ENCODE results near the gene FAM227A.

The FAM227A gene

DNA sequence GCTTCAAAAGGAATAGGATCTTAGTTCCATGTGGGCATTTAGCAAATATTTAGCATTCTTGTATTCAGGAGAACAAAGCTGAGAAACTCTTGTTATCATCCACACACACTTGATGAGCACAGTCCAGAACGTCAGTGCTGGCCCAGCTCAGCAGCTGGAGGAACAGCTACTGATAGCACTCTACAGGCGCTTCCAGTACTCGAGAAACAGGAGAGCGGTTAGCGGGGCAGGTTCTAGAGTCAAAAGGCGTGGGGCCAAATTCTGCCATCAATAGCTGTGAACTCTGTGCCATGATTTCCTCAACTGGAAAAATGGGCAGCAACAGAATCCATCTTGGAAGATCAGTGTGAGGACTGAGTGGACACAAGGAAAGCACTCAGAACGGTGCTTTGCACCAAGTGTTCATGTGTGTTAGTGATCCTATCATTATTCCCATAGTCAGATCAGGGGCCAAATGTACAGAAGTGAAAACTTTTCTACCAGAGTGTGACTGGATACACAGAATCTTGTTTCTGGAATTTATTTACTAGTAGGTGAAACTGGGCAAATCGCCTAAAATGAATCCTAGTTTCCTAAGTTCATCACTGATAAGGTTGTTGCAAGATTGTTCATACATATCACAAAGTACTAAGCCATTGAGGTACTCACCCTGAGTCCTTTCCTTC is 41.4 kb upstream of the FAM227A start:
- H3K9ac ChIP-seq (ENCODE audit: low read depth in 1 of 2, low read length in 2 of 2), result peak overlapping the region; percentile 39 to 48
- peak overlapping the region; percentile 65 to 75 for H3K4me3 ChIP-seq (ENCODE audit: low read depth in 1 of 2, low read length in 2 of 2)
- no peaks in the 10 kb centered on the region for H3K36me3 ChIP-seq (ENCODE audit: control insufficient read depth in 1 of 2, insufficient read depth in 2 of 2, low read length in 2 of 2)
- no peaks in the 10 kb centered on the region for H3K27me3 ChIP-seq (ENCODE audit: control insufficient read depth in 1 of 2, insufficient read depth in 2 of 2, low read length in 2 of 2)
- H3K9me3 ChIP-seq (ENCODE audit: control insufficient read depth in 1 of 2, low read length in 2 of 2), result no peaks in the 10 kb centered on the region
- peaks cover 54 to 64% of the 10 kb centered on the region in 2 donors for H3K4me1 ChIP-seq (ENCODE audit: control insufficient read depth in 1 of 2, insufficient read depth in 2 of 2, low read length in 2 of 2)
- H3K27ac ChIP-seq (ENCODE audit: low read depth, low read length), result peak overlapping the region; percentile 15

DNA sequence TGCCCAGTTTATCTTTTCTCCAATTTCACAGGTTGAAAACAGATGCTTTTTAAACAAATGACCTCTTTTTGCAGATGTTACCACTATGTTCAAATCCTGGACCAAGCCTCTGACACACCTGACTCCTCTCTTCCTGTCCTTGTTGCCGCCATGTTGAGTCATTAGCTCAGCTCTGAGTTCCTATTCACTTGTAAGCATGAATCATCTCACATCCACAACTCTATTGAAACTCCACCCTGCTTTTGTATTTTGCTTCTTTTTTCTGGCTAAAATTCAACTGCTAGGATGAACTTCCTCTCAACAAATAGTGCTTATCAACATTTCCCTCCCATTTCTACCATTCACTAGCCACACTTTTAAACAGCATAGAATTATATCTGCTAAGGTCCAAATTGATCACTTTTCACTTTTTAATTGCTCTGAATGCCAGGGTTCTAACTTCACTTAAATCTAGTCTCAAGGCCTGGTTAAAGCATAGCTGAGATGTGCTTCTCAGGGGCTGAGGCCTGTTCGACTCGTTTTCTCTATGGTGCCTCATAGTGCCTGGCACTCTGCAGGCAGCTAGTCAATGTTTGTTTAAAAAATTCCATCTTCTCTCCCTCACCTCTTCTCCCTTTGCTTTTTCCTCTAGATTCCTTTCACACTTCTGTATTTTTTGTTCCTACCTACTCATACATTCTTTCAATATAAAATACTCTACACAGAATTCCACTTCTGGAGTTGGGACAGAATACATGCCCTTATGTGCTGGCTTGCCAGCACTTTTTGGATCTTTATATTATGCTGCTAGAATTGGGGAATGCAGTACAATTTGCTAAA is 40.6 kb upstream of the FAM227A start:
- H3K4me3 ChIP-seq (ENCODE audit: low read depth in 1 of 2, low read length in 2 of 2), result peak overlapping the region in 1 of 2 donors; percentile 65

DNA sequence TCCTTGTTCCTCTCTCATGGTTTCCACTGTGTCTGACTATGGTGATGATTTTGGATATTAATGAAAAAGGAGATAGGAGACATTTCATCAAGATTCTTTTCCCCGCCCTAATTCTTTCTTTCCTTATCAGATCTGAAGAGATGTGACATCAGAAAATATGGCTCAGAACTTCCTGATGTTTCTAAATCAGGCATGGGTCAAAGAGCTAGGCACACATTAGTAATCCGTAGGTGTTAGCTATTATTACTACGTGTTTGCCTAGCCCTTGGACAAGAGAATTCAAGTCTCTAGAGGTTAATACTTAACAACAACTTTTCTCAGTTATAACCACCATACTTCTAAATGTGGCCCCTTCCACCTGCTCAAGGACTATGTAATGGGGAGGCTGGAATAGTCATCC is 38.7 kb upstream of the FAM227A start:
- H3K4me1 ChIP-seq (ENCODE audit: control insufficient read depth in 1 of 2, insufficient read depth in 2 of 2, low read length in 2 of 2), result peaks cover 49 to 60% of the 10 kb centered on the region in 2 donors
- no peak overlapping the region for H3K27ac ChIP-seq (ENCODE audit: low read depth, low read length)
- H3K4me3 ChIP-seq (ENCODE audit: low read depth in 1 of 2, low read length in 2 of 2), result no peak overlapping the region
- peaks cover 0 to 6% of the 10 kb centered on the region in 2 donors for H3K36me3 ChIP-seq (ENCODE audit: control insufficient read depth in 1 of 2, insufficient read depth in 2 of 2, low read length in 2 of 2)
- no peaks in the 10 kb centered on the region for H3K9me3 ChIP-seq (ENCODE audit: control insufficient read depth in 1 of 2, low read length in 2 of 2)
- H3K27me3 ChIP-seq (ENCODE audit: control insufficient read depth in 1 of 2, insufficient read depth in 2 of 2, low read length in 2 of 2), result no peaks in the 10 kb centered on the region
- H3K9ac ChIP-seq (ENCODE audit: low read depth in 1 of 2, low read length in 2 of 2), result peak overlapping the region in 1 of 2 donors; percentile 31

More for the DNA sequence above, 40.6 kb upstream of the FAM227A start:
- H3K27ac ChIP-seq (ENCODE audit: low read depth, low read length), result peak overlapping the region; percentile 26
- H3K4me1 ChIP-seq (ENCODE audit: control insufficient read depth in 1 of 2, insufficient read depth in 2 of 2, low read length in 2 of 2), result peaks cover 54 to 64% of the 10 kb centered on the region in 2 donors
- no peaks in the 10 kb centered on the region for H3K27me3 ChIP-seq (ENCODE audit: control insufficient read depth in 1 of 2, insufficient read depth in 2 of 2, low read length in 2 of 2)
- peak overlapping the region; percentile 39 to 48 for H3K9ac ChIP-seq (ENCODE audit: low read depth in 1 of 2, low read length in 2 of 2)
- H3K36me3 ChIP-seq (ENCODE audit: control insufficient read depth in 1 of 2, insufficient read depth in 2 of 2, low read length in 2 of 2), result peaks cover 0 to 3% of the 10 kb centered on the region in 2 donors
- no peaks in the 10 kb centered on the region for H3K9me3 ChIP-seq (ENCODE audit: control insufficient read depth in 1 of 2, low read length in 2 of 2)

DNA sequence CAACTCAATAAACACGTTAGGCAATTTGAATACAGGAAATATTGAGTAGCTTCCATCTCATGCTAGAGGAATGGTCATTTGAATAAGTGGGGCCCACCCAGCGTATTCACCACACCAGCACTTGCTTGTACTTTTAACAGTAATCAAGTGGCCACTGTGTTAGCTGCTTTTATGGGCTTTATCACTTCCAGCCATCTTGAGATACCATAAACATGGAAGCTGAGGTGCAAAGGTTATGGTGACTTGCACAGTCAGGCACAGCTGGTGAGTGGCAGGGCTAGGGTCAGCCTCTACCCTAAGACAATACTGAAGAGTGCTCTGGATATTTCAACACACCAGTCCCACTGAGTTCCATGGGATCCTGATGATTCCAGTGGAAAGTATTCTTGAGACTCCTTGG is 37.9 kb upstream of the FAM227A start:
- Histone ChIP-seq H3K9ac (ENCODE audit: low read depth in 1 of 2, low read length in 2 of 2) (peak overlapping the region in 1 of 2 donors; percentile 45), H3K36me3 (ENCODE audit: control insufficient read depth in 1 of 2, insufficient read depth in 2 of 2, low read length in 2 of 2) (peaks cover 4 to 9% of the 10 kb centered on the region in 2 donors), H3K27ac (ENCODE audit: low read depth, low read length) (peak overlapping the region; percentile 82), H3K27me3 (ENCODE audit: control insufficient read depth in 1 of 2, insufficient read depth in 2 of 2, low read length in 2 of 2) (no peaks in the 10 kb centered on the region), H3K4me1 (ENCODE audit: control insufficient read depth in 1 of 2, insufficient read depth in 2 of 2, low read length in 2 of 2) (peaks cover 40 to 59% of the 10 kb centered on the region in 2 donors), H3K9me3 (ENCODE audit: control insufficient read depth in 1 of 2, low read length in 2 of 2) (no peaks in the 10 kb centered on the region), H3K4me3 (ENCODE audit: low read depth in 1 of 2, low read length in 2 of 2) (peak overlapping the region in 1 of 2 donors; percentile 26)

DNA sequence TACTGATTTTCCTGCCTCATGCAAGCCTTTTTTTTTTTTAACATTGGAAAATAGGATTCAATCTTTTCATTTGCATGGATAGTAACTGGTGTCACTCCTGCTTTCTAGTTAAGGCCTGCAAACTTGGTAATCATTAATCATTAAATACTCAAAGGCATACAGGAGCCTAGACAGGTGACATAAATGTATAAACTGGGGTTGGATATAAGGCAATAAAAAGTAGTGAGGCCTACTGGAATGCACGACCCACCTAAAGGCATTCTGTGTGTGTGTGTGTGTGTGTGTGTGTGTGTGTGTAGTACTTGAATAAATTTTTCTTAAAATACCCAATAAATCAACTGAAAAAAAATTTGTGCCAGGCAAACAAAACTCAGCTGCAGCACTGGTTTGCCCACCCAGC is 33.5 kb upstream of the FAM227A start:
- peaks cover 34 to 49% of the 10 kb centered on the region in 2 donors for H3K36me3 ChIP-seq (ENCODE audit: control insufficient read depth in 1 of 2, insufficient read depth in 2 of 2, low read length in 2 of 2)
- H3K4me1 ChIP-seq (ENCODE audit: control insufficient read depth in 1 of 2, insufficient read depth in 2 of 2, low read length in 2 of 2), result peaks cover 11 to 27% of the 10 kb centered on the region in 2 donors
- no peaks in the 10 kb centered on the region for H3K27me3 ChIP-seq (ENCODE audit: control insufficient read depth in 1 of 2, insufficient read depth in 2 of 2, low read length in 2 of 2)
- no peak overlapping the region for H3K9ac ChIP-seq (ENCODE audit: low read depth in 1 of 2, low read length in 2 of 2)
- no peak overlapping the region for H3K4me3 ChIP-seq (ENCODE audit: low read depth in 1 of 2, low read length in 2 of 2)
- no peak overlapping the region for H3K27ac ChIP-seq (ENCODE audit: low read depth, low read length)
- no peaks in the 10 kb centered on the region for H3K9me3 ChIP-seq (ENCODE audit: control insufficient read depth in 1 of 2, low read length in 2 of 2)

DNA sequence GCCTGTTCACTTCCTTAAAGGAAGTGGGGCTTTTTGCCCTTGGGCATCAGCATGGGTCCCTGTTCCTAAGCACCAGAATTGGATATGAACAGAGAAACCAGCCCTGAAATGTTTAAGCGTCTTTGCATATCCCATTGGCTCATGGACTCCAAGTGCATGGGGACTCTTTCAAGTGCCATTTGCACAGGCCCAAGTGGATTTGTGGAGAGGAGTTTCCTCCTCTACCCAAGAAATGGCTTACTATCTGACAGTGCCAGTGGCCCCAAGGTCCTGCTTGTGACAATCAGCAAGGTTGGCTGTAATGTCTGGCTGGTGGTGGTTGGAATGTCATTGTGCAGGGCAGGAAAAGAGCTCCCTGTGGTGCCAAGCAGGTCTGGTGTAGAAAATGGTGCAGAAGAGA is 29.6 kb upstream of the FAM227A start:
- H3K9me3 ChIP-seq (ENCODE audit: control insufficient read depth in 1 of 2, low read length in 2 of 2), result no peaks in the 10 kb centered on the region
- peaks cover 8 to 17% of the 10 kb centered on the region in 2 donors for H3K4me1 ChIP-seq (ENCODE audit: control insufficient read depth in 1 of 2, insufficient read depth in 2 of 2, low read length in 2 of 2)
- no peak overlapping the region for H3K4me3 ChIP-seq (ENCODE audit: low read depth in 1 of 2, low read length in 2 of 2)
- H3K27me3 ChIP-seq (ENCODE audit: control insufficient read depth in 1 of 2, insufficient read depth in 2 of 2, low read length in 2 of 2), result no peaks in the 10 kb centered on the region
- no peak overlapping the region for H3K27ac ChIP-seq (ENCODE audit: low read depth, low read length)
- peaks cover 34 to 58% of the 10 kb centered on the region in 2 donors for H3K36me3 ChIP-seq (ENCODE audit: control insufficient read depth in 1 of 2, insufficient read depth in 2 of 2, low read length in 2 of 2)
- H3K9ac ChIP-seq (ENCODE audit: low read depth in 1 of 2, low read length in 2 of 2), result no peak overlapping the region

DNA sequence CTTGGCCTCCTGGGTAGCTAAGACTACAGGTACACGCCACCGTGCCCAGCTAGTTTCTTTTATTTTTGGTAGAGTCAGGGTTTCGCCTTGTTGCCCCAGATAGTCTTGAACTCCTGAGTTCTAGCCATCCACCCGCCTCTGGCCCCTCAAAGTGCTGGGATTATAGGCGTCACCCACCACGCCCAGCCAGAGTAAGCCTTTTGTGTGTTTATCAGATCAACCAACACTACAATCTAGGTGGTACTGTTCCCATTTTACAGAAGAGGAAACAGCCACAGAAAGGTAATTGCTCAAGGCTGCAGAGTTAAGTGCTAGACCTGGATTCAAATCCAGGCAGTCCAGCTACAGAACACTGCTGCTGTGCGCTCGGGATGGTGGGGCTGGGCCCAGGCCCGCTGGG is 28.7 kb upstream of the FAM227A start:
- H3K27ac ChIP-seq (ENCODE audit: low read depth, low read length), result no peak overlapping the region
- no peak overlapping the region for H3K9ac ChIP-seq (ENCODE audit: low read depth in 1 of 2, low read length in 2 of 2)
- peaks cover 8 to 17% of the 10 kb centered on the region in 2 donors for H3K4me1 ChIP-seq (ENCODE audit: control insufficient read depth in 1 of 2, insufficient read depth in 2 of 2, low read length in 2 of 2)
- H3K36me3 ChIP-seq (ENCODE audit: control insufficient read depth in 1 of 2, insufficient read depth in 2 of 2, low read length in 2 of 2), result peaks cover 34 to 58% of the 10 kb centered on the region in 2 donors
- H3K4me3 ChIP-seq (ENCODE audit: low read depth in 1 of 2, low read length in 2 of 2), result no peak overlapping the region
- H3K27me3 ChIP-seq (ENCODE audit: control insufficient read depth in 1 of 2, insufficient read depth in 2 of 2, low read length in 2 of 2), result no peaks in the 10 kb centered on the region
- no peaks in the 10 kb centered on the region for H3K9me3 ChIP-seq (ENCODE audit: control insufficient read depth in 1 of 2, low read length in 2 of 2)

DNA sequence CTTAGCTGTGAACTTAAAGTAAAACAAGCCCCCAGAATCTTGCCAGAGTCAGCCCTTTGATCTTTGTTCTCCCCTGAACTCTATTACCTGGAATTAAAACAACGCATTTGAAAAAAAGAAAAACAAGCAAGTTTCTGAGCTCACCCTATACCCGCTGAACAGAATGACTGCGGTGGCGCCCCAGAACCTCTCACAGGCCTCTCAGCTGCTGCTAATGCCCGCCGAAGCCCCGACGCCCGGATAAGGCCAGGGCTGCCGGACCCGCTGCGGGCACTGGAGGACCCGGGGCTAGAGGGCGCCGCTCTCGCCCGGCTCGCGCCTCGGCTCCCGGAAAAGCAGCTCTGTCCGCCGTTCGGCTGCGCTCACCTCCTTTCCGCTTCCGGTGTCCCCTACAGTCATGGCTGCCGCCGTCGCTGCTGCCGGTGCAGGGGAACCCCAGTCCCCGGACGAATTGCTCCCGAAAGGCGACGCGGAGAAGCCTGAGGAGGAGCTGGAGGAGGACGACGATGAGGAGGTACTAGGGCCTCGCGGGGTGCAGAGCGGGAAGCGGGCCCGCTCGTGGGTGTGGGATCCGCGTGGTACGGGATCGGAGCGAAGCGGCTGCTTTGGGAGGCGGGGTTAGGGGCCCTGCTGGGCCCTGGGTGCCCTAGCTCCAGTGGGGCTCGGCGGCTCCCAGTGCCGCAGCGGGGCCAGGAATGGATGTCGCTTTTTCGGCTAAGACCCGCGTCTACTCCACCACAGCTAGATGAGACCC is 25.6 kb upstream of the FAM227A start, which contains the start of gene TOMM22:
TOMM22 (plus strand) TSS at position 376 of the 754 bp plus-strand sequence; CDS start at position 398, 22 bp downstream.
- Histone ChIP-seq H3K4me1 (ENCODE audit: control insufficient read depth in 1 of 2, insufficient read depth in 2 of 2, low read length in 2 of 2) (peaks cover 8 to 9% of the 10 kb centered on the region in 2 donors), H3K9ac (ENCODE audit: low read depth in 1 of 2, low read length in 2 of 2) (peak within 1 kb of the TSS; percentile 89 to 98), H3K4me3 (ENCODE audit: low read depth in 1 of 2, low read length in 2 of 2) (peak within 1 kb of the TSS; percentile 97 to 98), H3K36me3 (ENCODE audit: control insufficient read depth in 1 of 2, insufficient read depth in 2 of 2, low read length in 2 of 2) (peaks cover 12 to 34% of the 10 kb centered on the region in 2 donors), H3K27me3 (ENCODE audit: control insufficient read depth in 1 of 2, insufficient read depth in 2 of 2, low read length in 2 of 2) (no peaks in the 10 kb centered on the region), H3K27ac (ENCODE audit: low read depth, low read length) (peak within 1 kb of the TSS; percentile 28), H3K9me3 (ENCODE audit: control insufficient read depth in 1 of 2, low read length in 2 of 2) (no peaks in the 10 kb centered on the region)

DNA sequence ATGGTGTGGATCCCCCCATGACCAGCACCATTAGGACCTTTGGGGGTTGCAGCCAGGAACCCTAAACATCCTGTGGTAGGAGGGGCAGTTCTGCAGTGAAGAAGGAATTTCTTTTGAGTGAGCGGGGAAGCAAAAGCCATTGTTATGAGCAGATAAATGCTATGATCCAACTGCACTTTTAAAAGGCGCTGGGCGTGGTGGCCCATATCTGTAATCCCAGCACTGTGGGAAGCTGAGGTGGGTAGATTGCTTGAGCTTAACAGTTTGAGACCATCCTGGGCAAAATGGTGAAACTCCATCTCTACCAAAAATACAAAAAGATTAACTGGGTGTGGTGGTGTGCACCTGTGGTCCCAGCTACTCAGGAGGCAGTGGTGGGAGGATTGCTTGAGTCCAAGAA is 19.6 kb upstream of the FAM227A start:
- no peaks in the 10 kb centered on the region for H3K4me1 ChIP-seq (ENCODE audit: control insufficient read depth in 1 of 2, insufficient read depth in 2 of 2, low read length in 2 of 2)
- no peak overlapping the region for H3K4me3 ChIP-seq (ENCODE audit: low read depth in 1 of 2, low read length in 2 of 2)
- H3K27me3 ChIP-seq (ENCODE audit: control insufficient read depth in 1 of 2, insufficient read depth in 2 of 2, low read length in 2 of 2), result no peaks in the 10 kb centered on the region
- H3K27ac ChIP-seq (ENCODE audit: low read depth, low read length), result no peak overlapping the region
- H3K36me3 ChIP-seq (ENCODE audit: control insufficient read depth in 1 of 2, insufficient read depth in 2 of 2, low read length in 2 of 2), result peaks cover 17 to 19% of the 10 kb centered on the region in 2 donors
- no peaks in the 10 kb centered on the region for H3K9me3 ChIP-seq (ENCODE audit: control insufficient read depth in 1 of 2, low read length in 2 of 2)
- H3K9ac ChIP-seq (ENCODE audit: low read depth in 1 of 2, low read length in 2 of 2), result no peak overlapping the region
